ENCODE data around the gene TSPYL1. TPM values are rescaled to one million over a fixed set of nuclear protein-coding genes. Genes with fewer than 3 reads are reported as not detected.
A peak's percentile ranks its signal among the peaks of the same experiment; 100 is the strongest.
"Not testable (repeated sequence)": the region's sequence is repeated elsewhere in the genome, so short reads cannot be mapped to it uniquely, and the experiment has no call there.

Gene TSPYL1
- total RNA-seq, 1 donor, result 83.4 TPM

DNA sequence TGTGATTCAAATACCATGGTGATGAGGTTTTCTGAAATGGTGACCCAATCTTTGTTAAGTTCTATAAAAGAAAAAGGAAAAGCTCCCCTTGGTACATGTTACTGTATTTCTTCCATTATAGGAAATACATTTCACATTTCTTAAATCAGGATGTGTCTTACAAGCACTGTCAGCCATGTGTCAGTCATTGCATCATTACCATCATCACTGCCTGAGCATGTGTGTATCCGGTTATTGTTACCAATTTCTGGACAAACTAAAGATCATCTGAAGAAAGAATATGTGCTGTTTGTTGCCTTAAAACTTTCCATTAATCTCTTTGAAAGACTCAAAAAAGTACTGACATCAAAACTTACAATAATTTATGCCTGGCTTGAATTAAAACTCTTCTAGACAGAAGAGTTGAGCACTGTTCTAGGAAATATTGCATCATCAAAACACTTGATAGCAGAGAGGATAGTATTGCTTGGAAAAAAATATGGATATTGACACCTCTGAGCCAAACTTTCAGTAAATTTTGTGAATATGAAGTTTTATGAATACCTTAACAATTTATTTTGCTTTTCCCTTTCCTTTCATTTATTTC is 7.1 kb upstream of the TSPYL1 start:
- H3K4me3 ChIP-seq (ENCODE audit: low read depth, low read length), result no peak overlapping the region
- no peak for TF ChIP-seq CTCF (IDR thresholded peaks at IDR 0.05; ENCODE audit: insufficient read depth, low read length)
- DNase-seq (ENCODE audit: low read depth), result no peak

DNA sequence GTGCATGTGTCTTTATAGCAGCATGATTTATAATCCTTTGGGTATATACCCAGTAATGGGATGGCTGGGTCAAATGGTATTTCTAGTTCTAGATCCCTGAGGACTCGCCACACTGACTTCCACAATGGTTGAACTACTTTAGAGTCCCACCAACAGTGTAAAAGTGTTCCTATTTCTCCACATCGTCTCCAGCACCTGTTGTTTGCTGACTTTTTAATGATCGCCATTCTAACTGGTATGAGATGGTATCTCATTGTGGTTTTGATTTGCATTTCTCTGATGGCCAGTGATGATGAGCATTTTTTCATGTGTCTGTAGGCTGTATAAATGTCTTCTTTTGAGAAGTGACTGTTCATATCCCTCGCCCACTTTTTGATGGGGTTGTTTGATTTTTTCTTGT is 5.3 kb upstream of the TSPYL1 start:
- not testable (repeated sequence) for DNase-seq (ENCODE audit: low read depth)

DNA sequence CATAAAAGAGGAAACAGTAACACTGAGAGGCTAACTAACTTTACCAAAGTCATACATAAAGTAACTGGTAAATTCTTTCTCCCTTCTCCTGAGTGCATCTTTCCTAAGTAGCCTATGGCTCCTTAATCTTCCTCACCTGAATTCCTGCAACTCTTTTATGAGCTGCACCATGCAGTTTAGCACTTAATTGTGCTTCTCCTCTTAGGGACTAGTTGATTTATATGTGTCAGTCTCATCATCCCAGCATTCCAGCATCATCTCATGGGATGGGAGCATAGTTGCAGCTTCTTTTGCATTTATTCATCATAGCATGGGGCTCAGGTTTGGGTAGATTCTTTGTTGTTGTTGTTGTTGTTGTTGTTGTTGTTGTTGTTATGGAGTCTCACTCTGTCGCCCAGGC is 3.5 kb upstream of the TSPYL1 start:
- no peak for TF ChIP-seq CTCF (IDR thresholded peaks at IDR 0.05; ENCODE audit: insufficient read depth, low read length)

More for the DNA sequence above, 5.3 kb upstream of the TSPYL1 start:
- not testable (repeated sequence) for H3K4me3 ChIP-seq (ENCODE audit: low read depth, low read length)

GRCh38 chr6:116282698-116283097 is 3.0 kb upstream of the TSPYL1 start:
- no peak for DNase-seq (ENCODE audit: low read depth)

More for the DNA sequence above, 3.5 kb upstream of the TSPYL1 start:
- no peak overlapping the region for H3K4me3 ChIP-seq (ENCODE audit: low read depth, low read length)
- no peak for DNase-seq (ENCODE audit: low read depth)

GRCh38 chr6:116280933-116281316 is 1.2 kb upstream of the TSPYL1 start:
- no peak for TF ChIP-seq CTCF (IDR thresholded peaks at IDR 0.05; ENCODE audit: insufficient read depth, low read length)
- H3K4me3 ChIP-seq (ENCODE audit: low read depth, low read length), result peak overlapping the region; percentile 92

More at GRCh38 chr6:116282698-116283097, 3.0 kb upstream of the TSPYL1 start:
- H3K4me3 ChIP-seq (ENCODE audit: low read depth, low read length), result no peak overlapping the region
- no peak for TF ChIP-seq CTCF (IDR thresholded peaks at IDR 0.05; ENCODE audit: insufficient read depth, low read length)

GRCh38 chr6:116280161-116280932 is 617 bp upstream of the TSPYL1 start:
- peak overlapping the region; percentile 92 for H3K4me3 ChIP-seq (ENCODE audit: low read depth, low read length)
- no peak for TF ChIP-seq CTCF (IDR thresholded peaks at IDR 0.05; ENCODE audit: insufficient read depth, low read length)
- peak; percentile 39 for DNase-seq (ENCODE audit: low read depth)

More at GRCh38 chr6:116280933-116281316, 1.2 kb upstream of the TSPYL1 start:
- DNase-seq (ENCODE audit: low read depth), result no peak

- DNase-seq (ENCODE audit: low read depth), result peak; percentile 59
- H3K4me3 ChIP-seq (ENCODE audit: low read depth, low read length), result peak overlapping the region; percentile 92
- no peak for TF ChIP-seq CTCF (IDR thresholded peaks at IDR 0.05; ENCODE audit: insufficient read depth, low read length)
These were observed 887 bp downstream of the TSPYL1 start for GRCh38 chr6:116278854-116279231.

Data from fibroblast of the aortic adventitia (primary cell).